Measurements from ENCODE around the gene CCDC192. TPM values are rescaled to one million over a fixed set of nuclear protein-coding genes. Genes with fewer than 3 reads are reported as not detected.

The CCDC192 gene
- 0.09 TPM for total RNA-seq
- 0.11 TPM for polyA plus RNA-seq
- long read RNA-seq, donor 1 = 0 reads
- long read RNA-seq, donor 2 = 0 reads
- long read RNA-seq, donor 3, partial matches to known transcripts = 9 of 19 reads
- long read RNA-seq, donor 3, other reads (novel, unspliced or antisense) = 10 of 19 reads
- long read RNA-seq, donor 4 = 0 reads
- long read RNA-seq, donor 5 = 0 reads
- long read RNA-seq, donor 6, partial matches to known transcripts = 8 of 15 reads
- long read RNA-seq, donor 6, other reads (novel, unspliced or antisense) = 7 of 15 reads
- long read RNA-seq, donor 7 = 0 reads
- long read RNA-seq, donor 8 = 0 reads
- long read RNA-seq, donor 9 = 0 reads
- long read RNA-seq, donor 10 = 0 reads

DNA sequence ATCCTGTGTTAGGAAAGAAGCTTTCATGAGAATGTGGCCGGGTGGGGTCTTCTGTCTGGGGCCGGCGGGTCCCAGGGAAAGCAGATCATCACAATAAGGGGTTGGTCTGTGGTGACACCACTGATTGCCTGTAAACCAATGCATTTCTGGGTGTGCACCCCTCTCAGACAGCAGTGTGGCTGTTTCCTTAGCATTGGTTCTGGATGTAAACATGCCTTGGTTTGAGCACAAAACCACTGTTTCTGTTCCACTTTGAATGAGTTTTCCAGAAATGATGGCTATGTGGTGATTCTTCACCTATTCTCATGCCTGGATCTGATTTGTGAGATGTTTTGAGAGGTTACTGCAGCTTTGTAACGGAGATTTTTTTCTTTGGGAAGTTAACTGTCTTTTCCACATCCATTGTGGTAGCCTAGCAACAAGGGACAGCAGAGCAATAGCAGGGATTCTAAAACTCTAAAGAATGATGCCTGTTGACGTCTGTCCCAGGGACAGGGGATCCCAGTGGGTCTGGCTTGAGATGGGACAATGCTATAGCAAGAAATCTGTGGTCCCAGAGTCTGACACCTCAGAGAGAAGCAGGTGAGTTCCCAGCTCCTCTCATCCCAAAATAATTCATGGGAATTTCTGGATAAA, at the start of gene CCDC192:
CCDC192 (plus strand) TSS at position 466 of the 636 bp plus-strand sequence; CDS start at position 521, 55 bp downstream.
- 95% methylated on average over 5 of the region's 5 CpGs for WGBS
- Histone ChIP-seq H3K27me3 (ENCODE audit: control insufficient read depth in 2 of 2, insufficient read depth in 1 of 2, low read length in 1 of 2) (no peaks in the 10 kb centered on the region), H3K4me1 (ENCODE audit: control insufficient read depth in 2 of 2, insufficient read depth in 2 of 2, low read length in 2 of 2) (no peaks in the 10 kb centered on the region), H3K36me3 (ENCODE audit: control insufficient read depth in 2 of 2, insufficient read depth in 2 of 2, low read length in 1 of 2) (no peaks in the 10 kb centered on the region), H3K27ac (ENCODE audit: low read depth in 1 of 2, low read length in 1 of 2) (no peak within 1 kb of the TSS), H3K4me3 (ENCODE audit: low read length in 2 of 2) (no peak within 1 kb of the TSS), H3K9me3 (ENCODE audit: control insufficient read depth in 2 of 2, insufficient read depth in 1 of 2, low read length in 1 of 2) (no peaks in the 10 kb centered on the region)
- no peak for DNase-seq (ENCODE audit: low read depth in 6 of 9, low spot score in 9 of 9)

DNA sequence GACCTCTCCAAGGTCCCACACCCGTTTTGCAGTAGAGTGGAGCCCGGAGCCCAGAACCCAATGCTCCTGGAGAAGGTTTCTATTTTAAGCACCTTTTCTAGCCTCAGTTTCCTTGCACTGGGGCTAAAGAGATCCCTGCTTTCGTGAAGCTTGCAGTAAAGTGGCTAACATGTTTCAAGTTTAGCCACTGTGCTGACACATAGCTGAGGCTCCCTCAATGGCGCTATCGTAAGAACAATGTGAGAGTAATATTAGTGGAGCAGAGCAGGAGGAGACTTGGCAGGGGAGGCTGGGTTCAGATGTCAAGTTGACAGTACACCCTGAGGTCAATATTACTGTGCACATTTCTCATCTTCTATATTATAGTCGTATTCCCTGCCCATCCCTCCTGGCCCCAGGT, 46.4 kb upstream of the CCDC192 start:
- 84% methylated on average over 6 of the region's 6 CpGs for WGBS
- DNase-seq (ENCODE audit: low read depth in 6 of 9, low spot score in 9 of 9) = no peak
- H3K9me3 ChIP-seq (ENCODE audit: control insufficient read depth in 2 of 2, insufficient read depth in 1 of 2, low read length in 1 of 2) = no peaks in the 10 kb centered on the region
- H3K27me3 ChIP-seq (ENCODE audit: control insufficient read depth in 2 of 2, insufficient read depth in 1 of 2, low read length in 1 of 2) = no peaks in the 10 kb centered on the region
- no peak overlapping the region for H3K4me3 ChIP-seq (ENCODE audit: low read length in 2 of 2)
- no peaks in the 10 kb centered on the region for H3K4me1 ChIP-seq (ENCODE audit: control insufficient read depth in 2 of 2, insufficient read depth in 2 of 2, low read length in 2 of 2)
- H3K36me3 ChIP-seq (ENCODE audit: control insufficient read depth in 2 of 2, insufficient read depth in 2 of 2, low read length in 1 of 2) = no peaks in the 10 kb centered on the region
- no peak overlapping the region for H3K27ac ChIP-seq (ENCODE audit: low read depth in 1 of 2, low read length in 1 of 2)

- WGBS = 71% methylated on average over 3 of the region's 3 CpGs
- Histone ChIP-seq H3K4me1 (ENCODE audit: control insufficient read depth in 2 of 2, insufficient read depth in 2 of 2, low read length in 2 of 2) (no peaks in the 10 kb centered on the region), H3K9me3 (ENCODE audit: control insufficient read depth in 2 of 2, insufficient read depth in 1 of 2, low read length in 1 of 2) (no peaks in the 10 kb centered on the region), H3K4me3 (ENCODE audit: low read length in 2 of 2) (no peak overlapping the region), H3K27ac (ENCODE audit: low read depth in 1 of 2, low read length in 1 of 2) (no peak overlapping the region), H3K27me3 (ENCODE audit: control insufficient read depth in 2 of 2, insufficient read depth in 1 of 2, low read length in 1 of 2) (no peaks in the 10 kb centered on the region), H3K36me3 (ENCODE audit: control insufficient read depth in 2 of 2, insufficient read depth in 2 of 2, low read length in 1 of 2) (no peaks in the 10 kb centered on the region)
- DNase-seq (ENCODE audit: low read depth in 6 of 9, low spot score in 9 of 9) = no peak
These were observed 43.0 kb upstream of the CCDC192 start for GRCh38 chr5:127660047-127660733.

DNA sequence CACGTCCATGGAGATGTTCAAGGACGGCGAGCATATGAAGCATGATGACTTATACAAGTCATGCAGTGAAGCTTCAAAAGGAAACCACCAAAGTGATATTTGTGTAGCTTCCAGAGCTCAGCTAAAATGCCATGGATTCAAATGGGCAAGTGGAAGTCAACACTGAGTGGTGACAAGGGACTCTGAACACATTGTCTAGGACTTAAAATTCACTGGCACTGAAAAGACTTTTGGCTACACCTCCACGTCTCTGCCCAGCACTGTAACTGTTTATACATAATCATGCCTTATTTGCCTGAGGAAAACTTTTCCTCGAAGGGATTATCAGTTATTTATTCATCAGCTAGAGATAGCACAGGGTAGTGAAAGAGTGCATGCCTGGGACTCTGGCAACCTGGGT, 39.1 kb upstream of the CCDC192 start:
- no peak overlapping the region for H3K27ac ChIP-seq (ENCODE audit: low read depth in 1 of 2, low read length in 1 of 2)
- H3K27me3 ChIP-seq (ENCODE audit: control insufficient read depth in 2 of 2, insufficient read depth in 1 of 2, low read length in 1 of 2) = no peaks in the 10 kb centered on the region
- H3K9me3 ChIP-seq (ENCODE audit: control insufficient read depth in 2 of 2, insufficient read depth in 1 of 2, low read length in 1 of 2) = no peaks in the 10 kb centered on the region
- no peak for DNase-seq (ENCODE audit: low read depth in 6 of 9, low spot score in 9 of 9)
- no peak overlapping the region for H3K4me3 ChIP-seq (ENCODE audit: low read length in 2 of 2)
- no peaks in the 10 kb centered on the region for H3K4me1 ChIP-seq (ENCODE audit: control insufficient read depth in 2 of 2, insufficient read depth in 2 of 2, low read length in 2 of 2)
- H3K36me3 ChIP-seq (ENCODE audit: control insufficient read depth in 2 of 2, insufficient read depth in 2 of 2, low read length in 1 of 2) = no peaks in the 10 kb centered on the region
- 96% methylated on average over 5 of the region's 5 CpGs for WGBS

- no peak overlapping the region for H3K4me3 ChIP-seq (ENCODE audit: low read length in 2 of 2)
- H3K9me3 ChIP-seq (ENCODE audit: control insufficient read depth in 2 of 2, insufficient read depth in 1 of 2, low read length in 1 of 2) = no peaks in the 10 kb centered on the region
- no peak overlapping the region for H3K27ac ChIP-seq (ENCODE audit: low read depth in 1 of 2, low read length in 1 of 2)
- no peaks in the 10 kb centered on the region for H3K27me3 ChIP-seq (ENCODE audit: control insufficient read depth in 2 of 2, insufficient read depth in 1 of 2, low read length in 1 of 2)
- no peaks in the 10 kb centered on the region for H3K36me3 ChIP-seq (ENCODE audit: control insufficient read depth in 2 of 2, insufficient read depth in 2 of 2, low read length in 1 of 2)
- DNase-seq (ENCODE audit: low read depth in 6 of 9, low spot score in 9 of 9) = no peak
- no peaks in the 10 kb centered on the region for H3K4me1 ChIP-seq (ENCODE audit: control insufficient read depth in 2 of 2, insufficient read depth in 2 of 2, low read length in 2 of 2)
These were observed 37.5 kb upstream of the CCDC192 start for GRCh38 chr5:127665641-127666040.

DNA sequence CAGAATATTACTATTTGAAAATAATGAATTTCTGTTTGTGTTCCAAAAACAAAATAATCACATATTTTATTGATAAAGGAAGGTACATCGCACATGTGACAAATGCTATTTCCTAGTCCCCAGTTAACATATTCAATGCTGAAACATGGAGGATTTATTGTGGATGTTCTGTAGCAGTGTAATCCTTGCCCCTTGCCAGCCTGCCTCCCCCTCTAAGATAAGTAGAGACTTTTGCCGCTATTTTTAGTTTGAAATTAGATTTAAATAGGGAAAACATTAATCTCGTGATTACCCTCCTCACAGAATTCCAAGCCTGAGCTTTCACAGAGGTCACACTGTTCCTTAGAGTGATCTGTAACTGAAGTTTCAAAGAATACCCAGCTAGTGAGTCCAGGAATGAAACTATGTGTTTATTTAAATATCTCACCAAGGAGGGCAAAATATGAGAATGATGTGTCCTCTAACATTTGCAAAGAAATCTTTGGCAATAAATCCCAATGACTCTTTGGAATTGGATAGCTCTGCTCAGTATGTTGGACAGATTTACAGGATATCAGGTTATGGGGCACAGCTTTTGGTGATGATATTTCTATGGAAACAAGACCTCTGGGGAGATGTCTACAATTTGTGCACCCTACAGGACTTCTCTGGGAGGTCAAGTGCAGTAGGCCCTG, 37.0 kb upstream of the CCDC192 start:
- 95% methylated on average over 3 of the region's 3 CpGs for WGBS
- Histone ChIP-seq H3K27ac (ENCODE audit: low read depth in 1 of 2, low read length in 1 of 2) (no peak overlapping the region), H3K4me3 (ENCODE audit: low read length in 2 of 2) (no peak overlapping the region), H3K4me1 (ENCODE audit: control insufficient read depth in 2 of 2, insufficient read depth in 2 of 2, low read length in 2 of 2) (no peaks in the 10 kb centered on the region), H3K9me3 (ENCODE audit: control insufficient read depth in 2 of 2, insufficient read depth in 1 of 2, low read length in 1 of 2) (no peaks in the 10 kb centered on the region), H3K27me3 (ENCODE audit: control insufficient read depth in 2 of 2, insufficient read depth in 1 of 2, low read length in 1 of 2) (no peaks in the 10 kb centered on the region), H3K36me3 (ENCODE audit: control insufficient read depth in 2 of 2, insufficient read depth in 2 of 2, low read length in 1 of 2) (no peaks in the 10 kb centered on the region)
- no peak for DNase-seq (ENCODE audit: low read depth in 6 of 9, low spot score in 9 of 9)

- WGBS = 93% methylated on average over 3 of the region's 3 CpGs
- DNase-seq (ENCODE audit: low read depth in 6 of 9, low spot score in 9 of 9) = no peak
- Histone ChIP-seq H3K27ac (ENCODE audit: low read depth in 1 of 2, low read length in 1 of 2) (no peak overlapping the region), H3K4me3 (ENCODE audit: low read length in 2 of 2) (no peak overlapping the region), H3K36me3 (ENCODE audit: control insufficient read depth in 2 of 2, insufficient read depth in 2 of 2, low read length in 1 of 2) (no peaks in the 10 kb centered on the region), H3K27me3 (ENCODE audit: control insufficient read depth in 2 of 2, insufficient read depth in 1 of 2, low read length in 1 of 2) (no peaks in the 10 kb centered on the region), H3K4me1 (ENCODE audit: control insufficient read depth in 2 of 2, insufficient read depth in 2 of 2, low read length in 2 of 2) (no peaks in the 10 kb centered on the region), H3K9me3 (ENCODE audit: control insufficient read depth in 2 of 2, insufficient read depth in 1 of 2, low read length in 1 of 2) (no peaks in the 10 kb centered on the region)
These were observed 35.3 kb upstream of the CCDC192 start for GRCh38 chr5:127667926-127668325.

DNA sequence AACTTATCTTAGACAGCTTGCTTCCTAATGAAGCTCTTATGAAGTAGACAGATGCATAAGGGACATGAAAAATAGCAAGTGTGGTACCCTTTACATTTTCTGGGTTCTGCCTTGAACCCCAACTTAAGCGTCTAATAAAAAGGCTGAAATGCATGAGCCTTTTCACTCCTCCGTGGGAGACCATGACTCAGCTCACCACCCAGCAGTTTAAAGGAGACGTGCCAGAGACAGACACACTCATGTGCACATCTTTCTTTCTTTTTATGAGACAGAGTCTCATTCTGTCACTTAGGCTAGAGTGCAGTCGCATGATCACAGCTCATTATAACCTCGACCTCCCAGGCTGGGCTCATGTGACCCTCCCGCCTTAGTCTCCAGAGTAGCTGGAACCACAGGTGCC, 32.0 kb upstream of the CCDC192 start:
- DNase-seq (ENCODE audit: low read depth in 6 of 9, low spot score in 9 of 9) = no peak
- H3K4me1 ChIP-seq (ENCODE audit: control insufficient read depth in 2 of 2, insufficient read depth in 2 of 2, low read length in 2 of 2) = no peaks in the 10 kb centered on the region
- WGBS = 95% methylated on average over 6 of the region's 6 CpGs
- H3K27ac ChIP-seq (ENCODE audit: low read depth in 1 of 2, low read length in 1 of 2) = no peak overlapping the region
- no peaks in the 10 kb centered on the region for H3K36me3 ChIP-seq (ENCODE audit: control insufficient read depth in 2 of 2, insufficient read depth in 2 of 2, low read length in 1 of 2)
- H3K4me3 ChIP-seq (ENCODE audit: low read length in 2 of 2) = no peak overlapping the region
- no peaks in the 10 kb centered on the region for H3K9me3 ChIP-seq (ENCODE audit: control insufficient read depth in 2 of 2, insufficient read depth in 1 of 2, low read length in 1 of 2)
- no peaks in the 10 kb centered on the region for H3K27me3 ChIP-seq (ENCODE audit: control insufficient read depth in 2 of 2, insufficient read depth in 1 of 2, low read length in 1 of 2)
